Neural cell (in vitro differentiated cells): ENCODE data around the gene ARHGEF10L. TPM values are rescaled to one million over a fixed set of nuclear protein-coding genes. Genes with fewer than 3 reads are reported as not detected.

Experiments used
- H2AFZ ChIP-seq: fragments of 200-600, 300-800 bp; sonication (generic), shearing (Covaris generic); 2 replicates; pipeline ENCODE4 v1.6.0; 2014; ENCODE audit warnings: low read depth, mild to moderate bottlenecking, antibody characterized with exemption, low read length, moderate library complexity
- H3F3A ChIP-seq: fragments of 200-600 bp; shearing (Covaris generic); 2 replicates; pipeline ENCODE4 v1.6.1; 2016; ENCODE audit warnings: mild to moderate bottlenecking, moderate library complexity, mixed read lengths, antibody characterized with exemption, low read length; ENCODE audit not compliant: insufficient read depth, poor library complexity, severe bottlenecking
- H3K27ac ChIP-seq: fragments of 200-600, 300-800 bp; sonication (generic), shearing (Covaris generic); 2 replicates; pipeline ENCODE4 v1.5.1; 2014; ENCODE audit warnings: mild to moderate bottlenecking, low read length, moderate library complexity
- H3K27me3 ChIP-seq: fragments of 300-800, 200-600 bp; sonication (generic), shearing (Covaris generic); 2 replicates; pipeline ENCODE4 v1.6.0; 2014; ENCODE audit warnings: mild to moderate bottlenecking, low read depth, low read length, moderate library complexity; ENCODE audit not compliant: insufficient read depth
- H3K36me3 ChIP-seq: fragments of 300-800, 200-600 bp; sonication (generic), shearing (Covaris generic); 2 replicates; pipeline ENCODE4 v1.5.1; 2014; ENCODE audit warnings: mild to moderate bottlenecking, antibody characterized with exemption, low read length, moderate library complexity; ENCODE audit not compliant: insufficient read depth
- H3K4me2 ChIP-seq: fragments of 300-800, 200-600 bp; sonication (generic), shearing (Covaris generic); 2 replicates; pipeline ENCODE4 v1.6.0; 2014; ENCODE audit warnings: mild to moderate bottlenecking, low read length
- H3K4me3 ChIP-seq: fragments of 300-800, 200-600 bp; sonication (generic), shearing (Covaris generic); 2 replicates; pipeline ENCODE4 v1.5.1; 2014; ENCODE audit warnings: mild to moderate bottlenecking, low read length, moderate library complexity
- H3K79me2 ChIP-seq: fragments of 200-600 bp; shearing (Covaris generic); replicated peaks from 2 replicates; pipeline ENCODE4 v1.6.0; 2014; ENCODE audit warnings: mild to moderate bottlenecking, low read length, moderate library complexity; ENCODE audit not compliant: insufficient read depth
- H3K9ac ChIP-seq: fragments of 300-800, 200-600 bp; sonication (generic), shearing (Covaris generic); 2 replicates; pipeline ENCODE4 v1.6.1; 2016; ENCODE audit warnings: mild to moderate bottlenecking, low read length, mixed read lengths
- H3K9me2 ChIP-seq: fragments of 200-600 bp; shearing (Covaris generic); 2 replicates; pipeline ENCODE4 v1.6.1; 2016; ENCODE audit warnings: mild to moderate bottlenecking, low read length, mixed read lengths; ENCODE audit not compliant: insufficient read depth
- H3K9me3 ChIP-seq: fragments of 200-600, 300-800 bp; sonication (generic), shearing (Covaris generic); 2 replicates; pipeline ENCODE4 v1.6.1; 2016; ENCODE audit warnings: mild to moderate bottlenecking, mixed run types, low read length, moderate library complexity, mixed read lengths
- H4K20me1 ChIP-seq: fragments of 200-600 bp; shearing (Covaris generic); 2 replicates; pipeline ENCODE4 v1.6.1; 2016; ENCODE audit warnings: mild to moderate bottlenecking, mixed run types; ENCODE audit not compliant: insufficient read depth
- CTCF ChIP-seq: fragments of 450-650 bp; IDR thresholded peaks from 2 replicates; pipeline ENCODE4 v1.5.1; 2014; ENCODE audit warnings: antibody characterized with exemption, mild to moderate bottlenecking, moderate library complexity; ENCODE audit not compliant: poor library complexity, severe bottlenecking
- EP300 ChIP-seq: fragments of 450-650 bp; conservative IDR thresholded peaks from 2 replicates; pipeline ENCODE4 v1.6.1; 2014; ENCODE audit warnings: antibody characterized with exemption, mild to moderate bottlenecking, moderate library complexity; ENCODE audit not compliant: poor library complexity, severe bottlenecking
- EZH2 ChIP-seq: fragments of 200-600, 300-800 bp; shearing (Covaris generic), sonication (generic); IDR thresholded peaks from 2 replicates; pipeline ENCODE4 v1.6.1; 2014; ENCODE audit warnings: antibody characterized with exemption, low read length, borderline replicate concordance, mild to moderate bottlenecking; ENCODE audit not compliant: insufficient read depth, poor library complexity, severe bottlenecking
- MXI1 ChIP-seq: fragments of 450-650 bp; conservative IDR thresholded peaks from 2 replicates; pipeline ENCODE4 v1.6.1; 2014; ENCODE audit warnings: antibody characterized with exemption, mild to moderate bottlenecking; ENCODE audit not compliant: poor library complexity, severe bottlenecking
- POLR2AphosphoS5 ChIP-seq: IDR thresholded peaks from 2 replicates; pipeline ENCODE4 v1.6.1; 2012
- RAD21 ChIP-seq: fragments of 450-650 bp; conservative IDR thresholded peaks from 2 replicates; pipeline ENCODE4 v1.6.1; 2014; ENCODE audit warnings: antibody characterized with exemption, mild to moderate bottlenecking, moderate library complexity
- REST ChIP-seq: IDR thresholded peaks from 2 replicates; pipeline ENCODE4 v1.6.1; 2012; ENCODE audit warnings: borderline replicate concordance
- SMC3 ChIP-seq: fragments of 450-650 bp; conservative IDR thresholded peaks from 2 replicates; pipeline ENCODE4 v1.6.1; 2014; ENCODE audit warnings: antibody characterized with exemption, mild to moderate bottlenecking, moderate library complexity; ENCODE audit not compliant: poor library complexity
- TAF1 ChIP-seq: IDR thresholded peaks from 2 replicates; pipeline ENCODE4 v1.6.1; 2012; ENCODE audit warnings: low read depth
- polyA plus RNA-seq: library from polyadenylated mRNA; depleted of rRNA; stranded (reverse); fragments of >200 nt; gene quantifications from 2 replicates; pipeline ENCODE4 v1.2.3, GENCODE V29; 2014

The ARHGEF10L gene
- polyA plus RNA-seq, 1 donor from 2014 or later, result 123 TPM

GRCh38 chr1:17700945-17701810 lies 161.7 kb downstream of the ARHGEF10L start:
- Histone ChIP-seq H4K20me1 (no peaks in the 10 kb centered on the region), H3K4me2 (no peak overlapping the region), H3K27me3 (no peaks in the 10 kb centered on the region), H2AFZ (no peak overlapping the region), H3K9me2 (no peaks in the 10 kb centered on the region), H3K36me3 (no peaks in the 10 kb centered on the region), H3F3A (no peaks in the 10 kb centered on the region), H3K4me3 (no peak overlapping the region), H3K27ac (no peak overlapping the region), H3K79me2 (no peaks in the 10 kb centered on the region), H3K9me3 (no peaks in the 10 kb centered on the region), H3K9ac (no peak overlapping the region)
- TF ChIP-seq EP300 (no peak), EZH2 (no peak), TAF1 (no peak), REST (no peak), POLR2AphosphoS5 (no peak)

GRCh38 chr1:17704176-17704575 lies 164.7 kb downstream of the ARHGEF10L start:
- Histone ChIP-seq H3K79me2 (no peaks in the 10 kb centered on the region), H3K9ac (no peak overlapping the region), H3K9me2 (no peaks in the 10 kb centered on the region), H3K36me3 (no peaks in the 10 kb centered on the region), H3K9me3 (no peaks in the 10 kb centered on the region), H3K4me2 (no peak overlapping the region), H3K27me3 (no peaks in the 10 kb centered on the region), H3K27ac (no peak overlapping the region), H3K4me3 (no peak overlapping the region), H3F3A (no peaks in the 10 kb centered on the region), H2AFZ (no peak overlapping the region), H4K20me1 (no peaks in the 10 kb centered on the region)
- TF ChIP-seq CTCF (no peak), EZH2 (no peak), TAF1 (no peak), RAD21 (no peak), EP300 (no peak), SMC3 (no peak), MXI1 (no peak), REST (no peak), POLR2AphosphoS5 (no peak)
